Psoas muscle (tissue), 8 donors: ENCODE results near the gene PARP15. TPM values are rescaled to one million over a fixed set of nuclear protein-coding genes. Genes with fewer than 3 reads are reported as not detected.

ENCODE experiments used
- ATAC-seq, 4 donors: fragments of 200-7000 bp; cut with Tn5 transposase; one replicate each; pipeline ENCODE4 v1.9.1; 2020; ENCODE audit warnings: moderate library complexity in 3 of 4, mild to moderate bottlenecking in 2 of 4
- DNase-seq, 2 donors: peaks; one replicate each; pipeline ENCODE4 v3.0.0-alpha.2; 2020
- H3K27ac ChIP-seq: fragments of 200-600 bp; one replicate; pipeline ENCODE4 v1.8.0; 2022
- H3K27me3 ChIP-seq, 3 donors: fragments of 200-600 bp in 1 of 3; one replicate each; pipeline versions ENCODE4 v1.6.1 to v1.8.0; 2013 to 2022; ENCODE audit warnings: low read length in 2 of 3, mild to moderate bottlenecking in 2 of 3, moderate library complexity in 1 of 3; ENCODE audit not compliant: insufficient read depth in 3 of 3
- H3K36me3 ChIP-seq, 2 donors: fragments of 200-600 bp in 1 of 2; one replicate each; pipeline versions ENCODE4 v1.6.1 to v1.8.0; 2013 to 2022; ENCODE audit warnings: low read depth in 1 of 2, mild to moderate bottlenecking in 1 of 2, moderate library complexity in 1 of 2; ENCODE audit not compliant: insufficient read depth in 1 of 2
- H3K4me1 ChIP-seq: fragments of 200-600 bp; one replicate; pipeline ENCODE4 v1.8.0; 2022
- H3K4me3 ChIP-seq: fragments of 200-600 bp; one replicate; pipeline ENCODE4 v1.8.0; 2022; ENCODE audit warnings: mild to moderate bottlenecking
- H3K9me3 ChIP-seq: fragments of 200-600 bp; one replicate; pipeline ENCODE4 v1.8.0; 2022
- CTCF ChIP-seq: fragments of 200-600 bp; IDR thresholded peaks from one replicate; pipeline ENCODE4 v1.8.0; 2022; ENCODE audit warnings: antibody characterized with exemption
- WGBS, 3 donors: extraction: QIAGEN DNeasy Blood & Tissue Kit; methylation state at CpG; one replicate each; pipeline versions ENCODE4 v1.1.6 to v1.1.7; 2013; 5-methylcytosine and 5-hydroxymethylcytosine counted together
- intact Hi-C, 2 donors: fragments of 100-400 bp; cut with DNase I; formaldehyde crosslinking; loops; one replicate each; pipeline versions ENCODE4 v1.11.0 to v1.14.2; 2022
- polyA plus RNA-seq, 3 donors: library from polyadenylated mRNA; stranded (reverse); fragments of 200-250 nt; gene quantifications; one replicate each; pipeline ENCODE4 v1.2.3, GENCODE V29; 2013
- total RNA-seq, 4 donors: library from RNA; stranded (reverse); fragmentation: NEBNext Ultra II Directional in 2 of 4; extraction: Animal tissue kit (Norgen Biotek cat#: 25700) in 2 of 4; gene quantifications; one replicate each; pipeline versions ENCODE4 v1.2.1 to v1.2.4, GENCODE V29; 2021 to 2023
- donor health status: healthy with polysubstance abuse.
- donor health status: DM: no; HTN: no; CAD: no; lungs with moderate emphysema.
- donor health status: Bipolar disorder and iron deficiency.
- donor health status: healthy.
- donor health status: DM: yes; HTN: yes; CAD: no.
- donor health status: DM: no; HTN: no; CAD: no.
- donor health status: DM: no; HTN: no; CAD: no.
- donor health status: DM: yes; HTN: yes; CAD: no.

The PARP15 gene
- total and polyA plus RNA-seq, 7 donors = 0.11 to 1.0 (median 0.34) TPM

- Histone ChIP-seq H3K27ac (no peak overlapping the region), H3K27me3 (peaks cover 0 to 3% (median 0%) of the 10 kb centered on the region in 3 donors), H3K36me3 (no peaks in the 10 kb centered on the region), H3K4me3 (no peak overlapping the region), H3K4me1 (no peaks in the 10 kb centered on the region), H3K9me3 (peaks cover 2% of the 10 kb centered on the region)
- intact Hi-C loops = no loop called here
- DNase-seq (no peak), ATAC-seq (no peak)
- 50 to 66% (median 57%) methylated on average over 14 of the region's 14 CpGs for WGBS, 3 donors
- TF ChIP-seq CTCF = no peak
These were observed 83.0 kb downstream of the PARP15 start for GRCh38 chr3:122660297-122660974.

- ATAC-seq = no peak
- Histone ChIP-seq H3K27me3 (peaks cover 0 to 3% (median 0%) of the 10 kb centered on the region in 3 donors), H3K4me3 (no peak overlapping the region), H3K36me3 (no peaks in the 10 kb centered on the region), H3K27ac (no peak overlapping the region), H3K9me3 (peaks cover 2% of the 10 kb centered on the region), H3K4me1 (no peaks in the 10 kb centered on the region)
- intact Hi-C loops = no loop called here
- no peak for TF ChIP-seq CTCF
- no peak for DNase-seq
- 81 to 84% (median 82%) methylated on average over 13 of the region's 13 CpGs for WGBS, 3 donors
These were observed 84.2 kb downstream of the PARP15 start for GRCh38 chr3:122661633-122662032.

- Histone ChIP-seq H3K4me3 (no peak overlapping the region), H3K9me3 (peaks cover 2% of the 10 kb centered on the region), H3K27ac (no peak overlapping the region), H3K27me3 (peaks cover 0 to 3% (median 0%) of the 10 kb centered on the region in 3 donors), H3K36me3 (no peaks in the 10 kb centered on the region), H3K4me1 (no peaks in the 10 kb centered on the region)
- ATAC-seq (no peak), DNase-seq (no peak)
- 53 to 58% (median 56%) methylated on average over 2 of the region's 2 CpGs for WGBS, 3 donors
- no peak for TF ChIP-seq CTCF
- intact Hi-C loops = no loop called here
These were observed 85.1 kb downstream of the PARP15 start for GRCh38 chr3:122662505-122662904.

GRCh38 chr3:122665226-122665786 lies 87.9 kb downstream of the PARP15 start:
- intact Hi-C loops = no loop called here
- Histone ChIP-seq H3K27ac (no peak overlapping the region), H3K36me3 (no peaks in the 10 kb centered on the region), H3K4me1 (no peaks in the 10 kb centered on the region), H3K27me3 (peaks cover 0 to 3% (median 0%) of the 10 kb centered on the region in 3 donors), H3K4me3 (no peak overlapping the region), H3K9me3 (peaks cover 2% of the 10 kb centered on the region)
- no peak for DNase-seq
- WGBS, 3 donors = 43 to 47% (median 43%) methylated on average over 4 of the region's 4 CpGs
- ATAC-seq = no peak
- TF ChIP-seq CTCF = no peak

- no peak overlapping the region for H3K27ac ChIP-seq
- no peak for TF ChIP-seq CTCF
- no peak for DNase-seq
- no peak for ATAC-seq
- intact Hi-C loops = no loop called here
- H3K36me3 ChIP-seq = no peaks in the 10 kb centered on the region
- H3K4me1 ChIP-seq = no peaks in the 10 kb centered on the region
- H3K4me3 ChIP-seq = no peak overlapping the region
- peaks cover 2% of the 10 kb centered on the region for H3K9me3 ChIP-seq
- peaks cover 0 to 3% (median 0%) of the 10 kb centered on the region in 3 donors for H3K27me3 ChIP-seq
These were observed 88.4 kb downstream of the PARP15 start for GRCh38 chr3:122665881-122666280.
